Activated naive CD4-positive, alpha-beta T cell treated with anti-CD3 and anti-CD28 coated beads, Interleukin-2, amount 50 U/mL, for 72 hours (primary cell): Measurements from ENCODE around the gene MTF2. TPM values are rescaled to one million over a fixed set of nuclear protein-coding genes. Genes with fewer than 3 reads are reported as not detected.
"Not testable (repeated sequence)": the region's sequence is repeated elsewhere in the genome, so short reads cannot be mapped to it uniquely, and the experiment has no call there.

Experiments used
- ATAC-seq, 2 donors: fragments of 150-1000 bp; cut with Tn5 transposase; 2 replicates each; pipeline ENCODE4 v1.10.0; 2021; ENCODE audit warnings: mild to moderate bottlenecking in 2 of 2, moderate library complexity in 2 of 2
- DNase-seq, 2 donors: peaks; one replicate each; pipeline ENCODE4 v3.0.0; 2021 to 2022; ENCODE audit warnings: low spot score in 2 of 2
- H3K27ac Mint-ChIP-seq, 2 donors: one replicate each; pipeline ENCODE4 v1.8.0; 2022; ENCODE audit warnings: mild to moderate bottlenecking in 2 of 2, mixed read lengths in 2 of 2
- H3K36me3 Mint-ChIP-seq, 2 donors: one replicate each; pipeline ENCODE4 v1.8.0; 2022; ENCODE audit warnings: mixed read lengths in 2 of 2
- H3K9me3 Mint-ChIP-seq, 2 donors: one replicate each; pipeline ENCODE4 v1.8.0; 2022; ENCODE audit warnings: mixed read lengths in 2 of 2
- total RNA-seq, 2 donors: library from RNA; stranded (reverse); gene quantifications; one replicate each; pipeline ENCODE4 v1.2.3, GENCODE V29; 2022

MTF2 gene
- total RNA-seq: 10 to 100 TPM; 69.7 to 98.7 TPM

GRCh38 chr1:93078986-93079654 lies at the start of gene MTF2:
Gene MTF2, plus strand, starts transcription at chr1:93079283. Its CDS starts 244 bp downstream, at chr1:93079527.
- DNase-seq: peak; percentile 94 to 95
- Mint-ChIP-seq H3K36me3 (peaks cover 17 to 42% of the 10 kb centered on the region in 2 donors), H3K27ac (peak within 1 kb of the TSS; percentile 88 to 98), H3K9me3 (no peaks in the 10 kb centered on the region)
- peak; percentile 93 to 96 for ATAC-seq

- Mint-ChIP-seq H3K9me3 (no peaks in the 10 kb centered on the region), H3K27ac (peak overlapping the region in 1 of 2 donors; percentile 65), H3K36me3 (no peaks in the 10 kb centered on the region)
- DNase-seq (peak in 1 of 2 donors; percentile 11), ATAC-seq (peak; percentile 84 to 95)
Measured at GRCh38 chr1:93029317-93029716, 49.8 kb upstream of the MTF2 start.

GRCh38 chr1:93030191-93030590 lies 48.9 kb upstream of the MTF2 start:
- not testable (repeated sequence) for DNase-seq, H3K36me3 Mint-ChIP-seq, H3K27ac Mint-ChIP-seq, H3K9me3 Mint-ChIP-seq, ATAC-seq

- Mint-ChIP-seq H3K9me3 (no peaks in the 10 kb centered on the region), H3K27ac (no peak overlapping the region), H3K36me3 (peaks cover 0 to 5% of the 10 kb centered on the region in 2 donors)
- ATAC-seq (no peak), DNase-seq (no peak)
Measured at GRCh38 chr1:93031711-93032110, 47.4 kb upstream of the MTF2 start.

- no peak for ATAC-seq
- H3K9me3 Mint-ChIP-seq: no peaks in the 10 kb centered on the region
Measured at GRCh38 chr1:93033029-93033428, 46.1 kb upstream of the MTF2 start.

GRCh38 chr1:93033785-93034184 lies 45.3 kb upstream of the MTF2 start:
- no peak overlapping the region for H3K27ac Mint-ChIP-seq
- peaks cover 0 to 6% of the 10 kb centered on the region in 2 donors for H3K36me3 Mint-ChIP-seq
- DNase-seq: no peak
- peak; percentile 46 to 61 for ATAC-seq
- H3K9me3 Mint-ChIP-seq: no peaks in the 10 kb centered on the region

More at GRCh38 chr1:93033029-93033428, 46.1 kb upstream of the MTF2 start:
- no peak for DNase-seq
- peaks cover 0 to 6% of the 10 kb centered on the region in 2 donors for H3K36me3 Mint-ChIP-seq
- no peak overlapping the region for H3K27ac Mint-ChIP-seq

- ATAC-seq (no peak), DNase-seq (no peak)
- Mint-ChIP-seq H3K27ac (no peak overlapping the region), H3K36me3 (peaks cover 0 to 6% of the 10 kb centered on the region in 2 donors), H3K9me3 (no peaks in the 10 kb centered on the region)
Measured at GRCh38 chr1:93034397-93034796, 44.7 kb upstream of the MTF2 start.

- Mint-ChIP-seq H3K27ac (peak overlapping the region in 1 of 2 donors; percentile 58), H3K9me3 (no peaks in the 10 kb centered on the region), H3K36me3 (peaks cover 0 to 6% of the 10 kb centered on the region in 2 donors)
- ATAC-seq: no peak
- DNase-seq: no peak
Measured at GRCh38 chr1:93036672-93037071, 42.4 kb upstream of the MTF2 start.

- Mint-ChIP-seq H3K27ac (peak overlapping the region; percentile 86 to 88), H3K9me3 (no peaks in the 10 kb centered on the region), H3K36me3 (no peaks in the 10 kb centered on the region)
- DNase-seq (peak in 1 of 2 donors; percentile 17), ATAC-seq (peak; percentile 97)
Measured at GRCh38 chr1:93042187-93043056, 36.7 kb upstream of the MTF2 start.

- DNase-seq (no peak), ATAC-seq (no peak)
- Mint-ChIP-seq H3K36me3 (no peaks in the 10 kb centered on the region), H3K9me3 (no peaks in the 10 kb centered on the region), H3K27ac (peak overlapping the region; percentile 86 to 88)
Measured at GRCh38 chr1:93043057-93043557, 36.0 kb upstream of the MTF2 start.

- DNase-seq (no peak), ATAC-seq (no peak)
- Mint-ChIP-seq H3K27ac (no peak overlapping the region), H3K9me3 (no peaks in the 10 kb centered on the region), H3K36me3 (no peaks in the 10 kb centered on the region)
Measured at GRCh38 chr1:93047618-93048017, 31.5 kb upstream of the MTF2 start.

- ATAC-seq: no peak
- Mint-ChIP-seq H3K36me3 (no peaks in the 10 kb centered on the region), H3K9me3 (no peaks in the 10 kb centered on the region), H3K27ac (no peak overlapping the region)
- DNase-seq: no peak
Measured at GRCh38 chr1:93051961-93052360, 27.1 kb upstream of the MTF2 start.

- ATAC-seq (no peak), DNase-seq (no peak)
- H3K36me3 Mint-ChIP-seq: no peaks in the 10 kb centered on the region
- no peak overlapping the region for H3K27ac Mint-ChIP-seq
- no peaks in the 10 kb centered on the region for H3K9me3 Mint-ChIP-seq
Measured at GRCh38 chr1:93056214-93056613, 22.9 kb upstream of the MTF2 start.

- DNase-seq: no peak
- no peaks in the 10 kb centered on the region for H3K36me3 Mint-ChIP-seq
- no peak overlapping the region for H3K27ac Mint-ChIP-seq
- ATAC-seq: no peak
- H3K9me3 Mint-ChIP-seq: no peaks in the 10 kb centered on the region
Measured at GRCh38 chr1:93056649-93057048, 22.4 kb upstream of the MTF2 start.

GRCh38 chr1:93061895-93062792 lies 16.9 kb upstream of the MTF2 start:
- ATAC-seq (peak; percentile 78 to 80), DNase-seq (peak in 1 of 2 donors; percentile 10)
- Mint-ChIP-seq H3K9me3 (no peaks in the 10 kb centered on the region), H3K27ac (no peak overlapping the region), H3K36me3 (no peaks in the 10 kb centered on the region)

GRCh38 chr1:93076268-93076667 lies 2.8 kb upstream of the MTF2 start:
- H3K9me3 Mint-ChIP-seq: peaks cover 0 to 5% of the 10 kb centered on the region in 2 donors
- DNase-seq (no peak), ATAC-seq (no peak)
- H3K27ac Mint-ChIP-seq: no peak overlapping the region
- peaks cover 17 to 21% of the 10 kb centered on the region in 2 donors for H3K36me3 Mint-ChIP-seq
